Measurements from ENCODE around the gene AIRE. TPM values are rescaled to one million over a fixed set of nuclear protein-coding genes. Genes with fewer than 3 reads are reported as not detected.

Gene AIRE
- total RNA-seq, 1 experiment from 2014 or later, result 0.17 TPM

DNA sequence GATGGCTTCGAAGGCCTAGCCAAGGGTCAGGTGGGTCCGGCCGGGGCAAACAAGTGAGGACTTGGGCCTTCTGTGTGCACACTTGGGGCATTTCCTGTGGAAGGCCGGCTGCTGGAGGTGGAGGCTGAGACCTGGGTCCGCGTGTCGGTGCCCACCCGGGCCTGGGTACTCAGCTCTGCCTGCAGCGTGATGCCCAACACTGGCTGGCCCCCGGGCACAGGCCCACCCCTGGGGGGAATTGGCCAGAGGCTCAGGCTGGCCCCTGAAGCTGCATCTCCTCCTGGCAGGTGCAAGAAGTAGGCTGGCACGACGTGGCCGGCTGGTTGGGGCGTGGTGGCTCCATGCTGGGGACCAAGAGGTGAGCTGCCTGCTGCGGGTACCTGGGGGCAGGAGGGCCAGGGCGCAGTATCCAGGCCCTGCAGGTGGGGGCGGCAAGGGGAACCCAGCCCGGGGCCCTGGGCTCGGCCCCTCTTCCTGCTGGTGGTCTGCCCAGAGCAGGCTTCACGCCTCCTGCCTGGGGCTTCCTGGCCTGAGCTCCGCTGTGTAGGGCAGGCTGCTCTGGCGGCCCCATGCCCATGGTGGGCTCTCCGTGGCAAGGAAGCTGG lies 36.3 kb downstream of the AIRE start:
- DNase-seq, result no peak
- peaks cover 0 to 14% (median 12%) of the 10 kb centered on the region in 3 experiments; a peak in 5 of 7 replicates for H3K36me3 Mint-ChIP-seq (ENCODE audit: insufficient read depth in 1 of 3, low read depth in 3 of 3)
- Histone ChIP-seq H3K4me2 (ENCODE audit: insufficient read depth, insufficient read length, low read length) (no peak overlapping the region), H2BK12ac (ENCODE audit: insufficient read length, low read depth, low read length) (no peak overlapping the region), H4K5ac (ENCODE audit: insufficient read length, low read depth, low read length) (no peak overlapping the region), H3K23me2 (ENCODE audit: insufficient read length, low read depth, low read length, poor library complexity, severe bottlenecking) (no peaks in the 10 kb centered on the region), H3K9ac (ENCODE audit: extremely low read depth, insufficient read length, low read length) (no peak overlapping the region), H2BK5ac (ENCODE audit: insufficient read length, low read length) (no peak overlapping the region), H3K18ac (ENCODE audit: insufficient read length, low read depth, low read length) (no peak overlapping the region), H4K20me1 (ENCODE audit: control insufficient read depth, insufficient read depth, insufficient read length) (no peaks in the 10 kb centered on the region), H3K14ac (ENCODE audit: insufficient read depth, low read length) (no peak overlapping the region), H3K79me2 (ENCODE audit: insufficient read depth, low read length) (no peaks in the 10 kb centered on the region), H4K8ac (replicated peaks; ENCODE audit: insufficient read length, low read depth, low read length) (no peak overlapping the region), H3K4me1 (ENCODE audit: insufficient read depth, low read length) (no peaks in the 10 kb centered on the region), H3K79me1 (ENCODE audit: insufficient read depth, low read depth, low read length, poor library complexity, severe bottlenecking) (no peaks in the 10 kb centered on the region), H3K56ac (ENCODE audit: insufficient read length, low read depth, low read length) (no peak overlapping the region), H3K9me3 (ENCODE audit: control insufficient read depth, low read depth, low read length) (no peaks in the 10 kb centered on the region), H2BK120ac (ENCODE audit: low read depth, low read length, poor library complexity, severe bottlenecking) (no peak overlapping the region), H4K91ac (ENCODE audit: insufficient read length, low read depth, low read length) (no peak overlapping the region), H3K27ac (ENCODE audit: insufficient read length, low read depth, low read length) (no peak overlapping the region), H2AFZ (ENCODE audit: low read length) (no peak overlapping the region), H3K27me3 (ENCODE audit: insufficient read depth, low read length) (no peaks in the 10 kb centered on the region), H2AK5ac (ENCODE audit: insufficient read length, low read length) (no peak overlapping the region), H3K23ac (ENCODE audit: insufficient read length, low read depth, low read length) (no peak overlapping the region), H2BK20ac (ENCODE audit: low read depth, low read length, poor library complexity, severe bottlenecking) (no peak overlapping the region), H3K4ac (ENCODE audit: low read depth, low read length) (no peak overlapping the region), H2BK15ac (ENCODE audit: low read depth, low read length) (no peak overlapping the region), H3T11ph (ENCODE audit: low read length) (no peak overlapping the region)
- no CpG with 5 or more reads among the region's 23 CpGs for WGBS (ENCODE audit: extremely low coverage, insufficient read length, low lambda C conversion rate)
- no peak overlapping the region for H3K27ac Mint-ChIP-seq
- no peaks in the 10 kb centered on the region for H3K4me1 Mint-ChIP-seq
- TF ChIP-seq, protein P1, sequence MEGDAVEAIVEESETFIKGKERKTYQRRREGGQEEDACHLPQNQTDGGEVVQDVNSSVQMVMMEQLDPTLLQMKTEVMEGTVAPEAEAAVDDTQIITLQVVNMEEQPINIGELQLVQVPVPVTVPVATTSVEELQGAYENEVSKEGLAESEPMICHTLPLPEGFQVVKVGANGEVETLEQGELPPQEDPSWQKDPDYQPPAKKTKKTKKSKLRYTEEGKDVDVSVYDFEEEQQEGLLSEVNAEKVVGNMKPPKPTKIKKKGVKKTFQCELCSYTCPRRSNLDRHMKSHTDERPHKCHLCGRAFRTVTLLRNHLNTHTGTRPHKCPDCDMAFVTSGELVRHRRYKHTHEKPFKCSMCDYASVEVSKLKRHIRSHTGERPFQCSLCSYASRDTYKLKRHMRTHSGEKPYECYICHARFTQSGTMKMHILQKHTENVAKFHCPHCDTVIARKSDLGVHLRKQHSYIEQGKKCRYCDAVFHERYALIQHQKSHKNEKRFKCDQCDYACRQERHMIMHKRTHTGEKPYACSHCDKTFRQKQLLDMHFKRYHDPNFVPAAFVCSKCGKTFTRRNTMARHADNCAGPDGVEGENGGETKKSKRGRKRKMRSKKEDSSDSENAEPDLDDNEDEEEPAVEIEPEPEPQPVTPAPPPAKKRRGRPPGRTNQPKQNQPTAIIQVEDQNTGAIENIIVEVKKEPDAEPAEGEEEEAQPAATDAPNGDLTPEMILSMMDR (conservative IDR thresholded peaks at IDR 0.05), result peak; percentile 16; the same call in 2 of the 3 replicates
- no peaks in the 10 kb centered on the region for H3K9me3 Mint-ChIP-seq
- H3K27me3 Mint-ChIP-seq (ENCODE audit: low read depth), result no peaks in the 10 kb centered on the region
- no peak overlapping the region for H3K4me3 Mint-ChIP-seq
